Peyer's patch (tissue), 4 donors: ENCODE measurements around the gene CDK15. TPM values are rescaled to one million over a fixed set of nuclear protein-coding genes. Genes with fewer than 3 reads are reported as not detected.

Source experiments
- DNase-seq, 3 donors: peaks; one replicate each; pipeline ENCODE4 v3.0.0-alpha.2; 2017 to 2019
- H3K27ac ChIP-seq, 4 donors: fragments of 200-600 bp; sonication (generic); one replicate each; pipeline ENCODE4 v1.5.1; 2016 to 2019
- H3K27me3 ChIP-seq, 2 donors: fragments of 200-600 bp; sonication (generic); one replicate each; pipeline ENCODE4 v1.5.1; 2019
- H3K36me3 ChIP-seq, 3 donors: fragments of 200-600 bp; sonication (generic); one replicate each; pipeline ENCODE4 v1.5.1; 2016 to 2019
- H3K4me1 ChIP-seq, 4 donors: fragments of 200-600 bp; sonication (generic); one replicate each; pipeline ENCODE4 v1.5.1; 2016 to 2019
- H3K4me3 ChIP-seq, 4 donors: fragments of 200-600 bp; sonication (generic); 1 replicate in 3 of 4; 2 replicates in 1 of 4; pipeline ENCODE4 v1.5.1; 2016 to 2019; ENCODE audit warnings: mild to moderate bottlenecking in 1 of 4
- H3K9me3 ChIP-seq, 4 donors: fragments of 200-600 bp; sonication (generic); one replicate each; pipeline ENCODE4 v1.5.1; 2016 to 2019; ENCODE audit warnings: mild to moderate bottlenecking in 1 of 4
- CTCF ChIP-seq, 6 experiments: fragments of 450-650 bp in 4 of 6; fragments of 200-600 bp in 2 of 6; sonication (generic) in 1 of 6; IDR thresholded peaks; one replicate each; pipeline ENCODE4 v1.5.1; 2017 to 2019; ENCODE audit warnings: antibody characterized with exemption in 6 of 6, mild to moderate bottlenecking in 3 of 6, moderate library complexity in 1 of 6
- POLR2A ChIP-seq, 2 donors: fragments of 450-650 bp; IDR thresholded peaks; one replicate each; pipeline ENCODE4 v1.5.1; 2017; ENCODE audit warnings: antibody characterized with exemption in 2 of 2, mild to moderate bottlenecking in 2 of 2, moderate library complexity in 2 of 2
- total RNA-seq, 4 donors: library from RNA; depleted of rRNA; stranded (reverse); fragments of >200 nt; gene quantifications; one replicate each; pipeline ENCODE4 v1.1.0, GENCODE V29; 2016

Gene CDK15
- total RNA-seq, 4 donors from 2014 or later, result 0.27 to 9.9 (median 1.0) TPM; not detected in 1

- TF ChIP-seq CTCF (IDR thresholded peaks at IDR 0.05) (no peak), POLR2A (IDR thresholded peaks at IDR 0.05) (no peak)
- H3K27me3 ChIP-seq, result no peaks in the 10 kb centered on the region
- H3K9me3 ChIP-seq, result no peaks in the 10 kb centered on the region
- no peak overlapping the region for H3K27ac ChIP-seq
- no peak overlapping the region for H3K4me3 ChIP-seq
- no peak for DNase-seq
- no peaks in the 10 kb centered on the region for H3K36me3 ChIP-seq
- peaks cover 0 to 6% (median 0%) of the 10 kb centered on the region in 4 donors for H3K4me1 ChIP-seq
Measured at GRCh38 chr2:201932511-201932910, 126.2 kb downstream of the CDK15 start.

- H3K27me3 ChIP-seq, result no peaks in the 10 kb centered on the region
- no peaks in the 10 kb centered on the region for H3K9me3 ChIP-seq
- no peaks in the 10 kb centered on the region for H3K36me3 ChIP-seq
- TF ChIP-seq POLR2A (IDR thresholded peaks at IDR 0.05) (no peak), CTCF (IDR thresholded peaks at IDR 0.05) (no peak)
- DNase-seq, result no peak
- no peak overlapping the region for H3K27ac ChIP-seq
- H3K4me1 ChIP-seq, result peaks cover 0 to 6% (median 0%) of the 10 kb centered on the region in 4 donors
- no peak overlapping the region for H3K4me3 ChIP-seq
Measured at GRCh38 chr2:201933792-201934237, 127.5 kb downstream of the CDK15 start.

- peak overlapping the region in 3 of 4 donors; percentile 32 to 76 (median 55) for H3K27ac ChIP-seq
- peak in 1 of 3 donors; percentile 65 for DNase-seq
Measured at GRCh38 chr2:201936817-201937216, 130.5 kb downstream of the CDK15 start.

GRCh38 chr2:201937343-201937742 is 131.0 kb downstream of the CDK15 start:
- DNase-seq, result no peak
- Histone ChIP-seq H3K9me3 (no peaks in the 10 kb centered on the region), H3K27me3 (no peaks in the 10 kb centered on the region), H3K4me3 (no peak overlapping the region), H3K36me3 (no peaks in the 10 kb centered on the region), H3K4me1 (peaks cover 0 to 6% (median 0%) of the 10 kb centered on the region in 4 donors), H3K27ac (peak overlapping the region in 3 of 4 donors; percentile 32 to 76 (median 55))
- no peak for TF ChIP-seq POLR2A (IDR thresholded peaks at IDR 0.05)
- TF ChIP-seq CTCF (IDR thresholded peaks at IDR 0.05), result no peak

More at GRCh38 chr2:201936817-201937216, 130.5 kb downstream of the CDK15 start:
- Histone ChIP-seq H3K9me3 (no peaks in the 10 kb centered on the region), H3K4me1 (peaks cover 0 to 6% (median 0%) of the 10 kb centered on the region in 4 donors), H3K27me3 (no peaks in the 10 kb centered on the region), H3K4me3 (no peak overlapping the region), H3K36me3 (no peaks in the 10 kb centered on the region)
- TF ChIP-seq POLR2A (IDR thresholded peaks at IDR 0.05) (no peak), CTCF (IDR thresholded peaks at IDR 0.05) (no peak)

- Histone ChIP-seq H3K36me3 (no peaks in the 10 kb centered on the region), H3K27me3 (no peaks in the 10 kb centered on the region), H3K27ac (no peak overlapping the region), H3K4me1 (peaks cover 0 to 6% (median 0%) of the 10 kb centered on the region in 4 donors), H3K9me3 (no peaks in the 10 kb centered on the region), H3K4me3 (no peak overlapping the region)
- TF ChIP-seq POLR2A (IDR thresholded peaks at IDR 0.05) (no peak), CTCF (IDR thresholded peaks at IDR 0.05) (no peak)
- no peak for DNase-seq
Measured at GRCh38 chr2:201938156-201938775, 131.9 kb downstream of the CDK15 start.
